Measurements from ENCODE around the gene RSPH9.

RSPH9 gene, protein sequence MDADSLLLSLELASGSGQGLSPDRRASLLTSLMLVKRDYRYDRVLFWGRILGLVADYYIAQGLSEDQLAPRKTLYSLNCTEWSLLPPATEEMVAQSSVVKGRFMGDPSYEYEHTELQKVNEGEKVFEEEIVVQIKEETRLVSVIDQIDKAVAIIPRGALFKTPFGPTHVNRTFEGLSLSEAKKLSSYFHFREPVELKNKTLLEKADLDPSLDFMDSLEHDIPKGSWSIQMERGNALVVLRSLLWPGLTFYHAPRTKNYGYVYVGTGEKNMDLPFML

GRCh38 chr6:43644940-43645612, at the start of gene RSPH9:
RSPH9 (plus strand) TSS chr6:43645036; CDS start chr6:43645099, 63 bp downstream.
- DNase-seq, result no peak

- no peak for DNase-seq
Measured at GRCh38 chr6:43600595-43600994, 44.2 kb upstream of the RSPH9 start.

GRCh38 chr6:43604174-43604573, 40.7 kb upstream of the RSPH9 start:
- no peak for DNase-seq

- DNase-seq, result no peak
Measured at GRCh38 chr6:43606019-43606418, 38.8 kb upstream of the RSPH9 start.

- peak; percentile 53 to 72 for DNase-seq
Measured at GRCh38 chr6:43608310-43608763, 36.5 kb upstream of the RSPH9 start.

- DNase-seq, result peak; percentile 15 to 24
Measured at GRCh38 chr6:43608807-43609206, 36.0 kb upstream of the RSPH9 start.

DNA sequence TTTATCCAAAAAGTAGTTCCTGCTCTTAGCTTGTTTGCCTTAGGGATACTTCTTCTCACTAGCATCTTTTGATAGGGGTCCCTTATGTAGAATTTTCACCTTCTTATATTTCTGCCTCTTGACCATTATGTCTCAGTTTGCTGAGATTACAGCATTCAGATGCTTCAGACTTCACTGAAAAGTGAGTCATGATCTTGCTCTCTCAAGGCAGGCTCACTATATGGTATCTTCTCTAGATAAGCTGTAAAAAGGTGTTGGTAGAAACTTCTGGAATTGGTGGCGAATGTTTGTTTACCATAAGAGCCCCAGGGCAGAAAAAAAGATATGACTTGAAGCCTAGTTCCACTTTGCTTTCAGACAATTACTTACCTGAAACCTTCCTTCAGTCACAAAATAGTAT, 35.4 kb upstream of the RSPH9 start:
- DNase-seq, result no peak

GRCh38 chr6:43610431-43610830, 34.4 kb upstream of the RSPH9 start:
- no peak for DNase-seq

DNA sequence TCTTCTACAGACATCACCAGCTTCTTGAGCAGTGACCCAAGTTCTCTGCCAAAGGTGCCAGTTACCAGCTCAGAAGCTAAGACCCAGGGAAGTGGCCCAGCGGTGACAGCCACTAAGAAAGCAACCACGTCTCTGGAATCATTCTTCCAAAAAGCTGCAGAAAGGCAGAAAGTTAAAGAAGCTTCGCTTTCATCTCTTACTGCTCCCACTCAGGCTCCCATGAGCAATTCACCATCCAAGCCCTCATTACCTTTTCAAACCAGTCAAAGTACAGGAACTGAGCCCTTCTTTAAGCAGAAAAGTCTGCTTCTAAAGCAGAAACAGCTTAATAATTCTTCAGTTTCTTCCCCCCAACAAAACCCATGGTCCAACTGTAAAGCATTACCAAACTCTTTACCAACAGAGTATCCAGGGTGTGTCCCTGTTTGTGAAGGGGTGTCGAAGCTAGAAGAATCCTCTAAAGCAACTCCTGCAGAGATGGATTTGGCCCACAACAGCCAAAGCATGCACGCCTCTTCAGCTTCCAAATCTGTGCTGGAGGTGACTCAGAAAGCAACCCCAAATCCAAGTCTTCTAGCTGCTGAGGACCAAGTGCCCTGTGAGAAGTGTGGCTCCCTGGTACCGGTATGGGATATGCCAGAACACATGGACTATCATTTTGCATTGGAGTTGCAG, 31.0 kb upstream of the RSPH9 start:
- no peak for DNase-seq

GRCh38 chr6:43614396-43614730, 30.5 kb upstream of the RSPH9 start:
- DNase-seq, result no peak

DNA sequence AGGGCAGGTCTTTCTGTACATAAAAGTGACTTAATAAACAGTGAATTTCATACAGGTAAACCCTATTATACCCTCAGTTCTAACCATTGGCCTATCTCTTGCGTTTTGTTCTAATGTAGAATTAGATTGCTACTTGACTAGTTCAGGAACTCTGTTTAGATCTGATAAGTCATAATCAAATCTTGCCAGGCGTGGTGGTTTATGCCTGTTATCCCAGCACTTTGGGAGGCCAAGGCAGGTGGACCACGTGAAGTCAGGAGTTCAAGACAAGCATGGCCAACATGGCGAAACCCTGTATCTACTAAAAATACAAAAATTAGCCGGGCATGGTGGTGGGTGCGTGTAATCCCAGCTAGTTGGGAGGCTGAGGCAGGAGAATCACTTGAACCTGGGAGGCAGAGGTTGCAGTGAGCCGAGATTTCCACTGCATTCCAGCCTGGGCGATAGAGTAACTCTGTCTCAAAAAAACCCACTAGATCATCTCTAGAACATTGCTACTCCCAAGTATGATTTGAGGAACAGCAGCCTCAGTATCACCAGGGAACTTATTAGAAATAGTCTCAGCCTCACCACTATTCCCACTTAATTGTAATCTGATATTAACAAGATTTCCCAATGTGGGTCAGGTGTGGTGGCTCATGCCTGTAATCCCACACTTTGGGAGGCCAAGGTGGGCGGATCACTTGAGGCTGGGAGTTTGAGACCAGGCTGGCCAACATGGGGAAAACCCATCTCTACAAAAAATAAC, 27.9 kb upstream of the RSPH9 start:
- DNase-seq, result no peak

DNA sequence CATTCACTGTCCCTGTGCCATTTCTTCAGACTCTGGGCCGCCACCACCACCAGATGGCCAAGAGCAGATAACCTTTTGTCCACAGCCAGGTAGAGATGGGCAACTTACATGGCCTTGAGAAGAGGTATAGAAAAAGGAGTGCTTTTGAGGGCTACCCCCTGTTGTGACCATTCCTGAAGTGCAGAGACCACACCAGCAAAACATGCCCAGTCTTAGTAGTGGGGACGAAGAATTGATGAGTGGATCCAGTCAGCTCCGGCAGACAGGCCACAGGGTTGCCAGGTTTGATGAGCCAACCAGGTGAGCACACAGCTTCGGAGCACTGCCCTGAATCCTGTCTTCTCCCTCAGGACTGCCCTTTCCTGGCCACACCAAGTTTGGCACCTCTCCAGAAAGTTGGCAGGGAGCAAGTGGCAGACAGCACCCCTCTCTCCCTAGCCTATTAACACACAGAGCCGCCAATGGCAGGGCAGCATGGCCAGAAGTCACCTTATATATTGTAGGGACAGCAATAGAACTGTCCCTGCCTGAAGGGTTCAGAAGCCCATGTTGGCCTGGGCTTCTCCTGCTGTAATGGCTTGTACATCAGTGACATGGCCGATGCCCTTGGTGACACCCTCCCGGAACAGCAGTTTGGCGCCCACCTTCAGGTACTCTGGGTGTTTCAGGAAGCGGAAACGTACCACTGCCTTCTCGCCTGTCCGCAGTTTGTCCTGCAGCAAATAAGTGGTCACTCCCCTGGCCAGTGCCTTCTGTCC, 23.6 kb upstream of the RSPH9 start:
- DNase-seq, result no peak

GRCh38 chr6:43621836-43622180, 23.0 kb upstream of the RSPH9 start:
- no peak for DNase-seq

DNA sequence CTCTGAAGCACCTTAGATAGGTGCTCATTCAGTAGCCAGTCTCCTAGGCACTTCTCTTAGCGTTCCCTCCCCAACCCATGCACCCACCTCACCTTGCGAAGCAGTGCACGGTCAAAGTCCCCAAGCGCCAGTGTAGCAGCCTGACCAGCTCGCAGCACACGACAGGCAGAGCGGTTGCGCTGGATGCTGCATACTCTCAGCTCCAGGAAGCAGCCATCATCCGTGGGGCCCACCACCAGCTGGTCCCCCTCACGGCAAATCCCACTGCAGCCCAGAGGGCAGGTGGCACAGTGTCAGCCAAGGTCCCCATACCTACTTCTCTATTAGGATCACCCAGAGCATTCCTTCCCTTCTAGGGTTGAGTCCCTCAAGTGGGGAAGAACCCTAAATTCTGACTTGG, 22.3 kb upstream of the RSPH9 start:
- no peak for DNase-seq

GRCh38 chr6:43623880-43624785, 20.7 kb upstream of the RSPH9 start:
- DNase-seq, result no peak

DNA sequence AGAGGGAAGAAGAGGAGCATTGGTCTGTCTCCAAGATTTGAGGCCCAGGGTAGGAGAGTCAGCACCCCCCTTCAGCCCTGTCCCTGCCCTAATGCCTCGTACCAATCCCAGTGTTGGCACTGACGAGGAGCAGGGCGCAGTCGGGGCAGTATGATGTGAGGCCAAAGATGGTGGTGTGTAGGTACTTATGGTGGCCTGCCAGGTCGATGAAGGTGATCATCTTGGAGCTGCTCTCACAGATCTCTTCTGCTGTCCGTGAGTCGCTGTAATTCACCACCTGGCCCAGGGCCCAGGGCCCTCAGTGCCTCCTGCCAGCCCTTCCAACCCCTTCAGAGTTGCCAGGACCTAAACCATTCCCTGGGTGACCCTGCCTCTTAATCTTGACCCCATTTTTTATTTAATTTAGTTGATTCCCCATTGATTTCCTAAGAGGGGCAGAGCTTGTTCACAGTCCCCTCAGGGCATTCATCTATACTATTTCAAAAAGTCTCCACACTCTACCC, 20.0 kb upstream of the RSPH9 start:
- DNase-seq, result no peak

DNA sequence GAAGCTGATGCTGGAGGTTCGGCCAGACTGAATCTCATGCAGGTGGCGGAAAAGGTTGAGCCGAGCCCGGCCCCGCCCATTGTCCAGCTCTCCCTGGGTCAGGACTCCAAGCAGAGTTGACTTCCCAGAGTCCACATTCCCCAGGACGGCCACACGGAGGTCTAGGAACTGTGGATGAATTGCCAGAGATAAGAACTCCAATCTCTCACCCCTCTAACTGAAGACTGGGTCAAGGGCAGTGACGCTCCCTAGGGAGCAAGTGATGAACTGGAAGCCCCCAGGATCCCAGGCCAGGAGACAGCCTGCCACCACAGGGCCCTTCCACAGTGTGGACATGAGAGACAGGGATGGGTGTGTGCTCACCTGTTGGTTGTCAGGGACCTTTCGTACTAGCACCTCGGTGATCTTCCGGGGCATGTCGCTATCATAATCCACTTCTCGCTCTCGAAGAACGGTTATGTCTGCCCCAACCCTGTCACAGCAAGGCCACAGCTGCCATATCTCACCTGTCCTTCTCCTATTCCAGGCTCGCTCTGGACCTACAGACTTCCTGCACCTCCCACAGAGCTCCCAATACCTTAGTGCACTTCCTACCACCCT, 19.3 kb upstream of the RSPH9 start:
- no peak for DNase-seq

DNA sequence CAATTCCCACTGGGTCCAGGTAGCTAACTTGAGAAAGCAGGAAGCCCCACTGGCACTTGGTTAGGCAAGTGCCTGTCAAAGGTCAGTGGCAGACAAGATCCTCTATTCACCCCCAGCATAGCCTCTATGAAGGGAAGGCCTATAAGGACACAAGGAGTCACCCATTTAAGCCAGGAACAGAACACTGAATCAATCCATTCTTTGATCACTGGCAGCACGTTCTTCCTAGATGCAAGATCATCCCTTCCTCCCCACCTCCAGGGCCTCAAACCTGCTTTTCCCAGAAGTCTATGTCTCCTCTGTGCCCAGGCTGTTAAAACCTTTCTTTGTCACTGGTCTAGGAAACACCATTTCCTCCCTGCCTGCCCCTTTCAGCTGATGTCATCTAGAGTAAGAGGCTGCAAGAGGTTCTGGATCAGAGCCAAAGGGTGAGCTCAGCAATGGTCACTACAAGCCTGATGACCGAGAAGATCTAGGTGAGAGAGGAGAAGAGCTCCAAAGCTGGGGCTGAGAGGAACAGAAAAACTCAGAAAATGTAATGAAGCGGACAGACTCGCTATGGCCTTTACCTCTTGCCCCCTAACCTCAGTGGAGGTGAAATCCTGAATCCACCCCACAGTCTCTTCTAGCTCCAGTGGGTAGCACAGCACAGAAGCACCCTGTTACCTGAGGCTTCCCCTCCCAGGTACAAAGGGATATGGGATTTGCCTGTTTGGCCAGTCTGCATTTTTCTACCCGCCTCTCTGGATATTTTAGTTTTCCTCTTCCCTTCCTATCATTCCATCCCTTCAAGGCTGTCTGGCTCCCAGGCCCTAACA, 17.6 kb upstream of the RSPH9 start:
- DNase-seq, result peak; percentile 83 to 86

DNA sequence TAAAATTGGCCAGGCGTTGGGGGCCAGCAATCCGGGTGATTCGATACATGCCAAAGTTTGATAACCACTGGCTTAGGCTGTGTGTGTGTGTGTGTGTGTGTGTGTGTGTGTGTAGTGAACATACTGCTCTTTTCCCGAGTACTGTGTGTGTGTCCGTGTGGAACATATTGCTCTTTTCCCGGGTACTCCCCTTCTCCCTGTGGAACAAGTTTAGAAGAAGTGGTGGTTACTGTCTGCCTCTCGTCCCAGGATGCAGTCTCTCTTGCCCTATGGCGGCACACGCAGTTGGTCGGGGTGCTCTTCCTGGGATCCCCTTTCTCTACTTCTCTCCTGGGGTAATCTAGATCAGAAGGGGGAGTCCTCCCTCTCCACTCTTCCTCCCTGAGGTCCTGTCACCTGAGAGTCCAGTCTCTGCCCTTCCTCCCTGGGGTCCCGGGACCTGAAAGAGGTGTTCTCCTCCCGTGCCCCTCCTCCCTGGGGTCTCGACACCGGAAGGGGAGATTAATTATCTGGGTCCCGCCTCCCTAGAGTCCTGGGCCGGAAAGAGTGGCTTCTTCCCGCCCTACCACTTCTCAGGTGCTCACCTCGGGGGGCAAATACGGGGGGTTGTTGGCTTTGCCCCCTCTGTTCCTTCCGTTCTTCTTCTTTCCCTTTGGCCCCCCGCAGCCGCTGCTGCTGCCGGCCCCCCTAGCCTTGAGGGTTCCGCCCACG, 16.3 kb upstream of the RSPH9 start:
- DNase-seq, result peak in 1 of 2 experiments; percentile 32
